Measurements from ENCODE around the gene PBXIP1. TPM values are rescaled to one million over a fixed set of nuclear protein-coding genes. Genes with fewer than 3 reads are reported as not detected.

PBXIP1 gene
- total RNA-seq, 2 donors from 2014 or later = 81.4 to 101 TPM

GRCh38 chr1:155000411-155000725 is 44.5 kb upstream of the PBXIP1 start:
- Histone ChIP-seq H3K4me1 (peaks cover 0 to 35% of the 10 kb centered on the region in 2 donors), H3K4me3 (peak overlapping the region; percentile 87 to 92), H3K9me3 (no peaks in the 10 kb centered on the region), H3K36me3 (no peaks in the 10 kb centered on the region), H3K27me3 (no peaks in the 10 kb centered on the region), H3K27ac (peak overlapping the region; percentile 98 to 99)
- TF ChIP-seq CTCF (IDR thresholded peaks at IDR 0.05) = no peak
- no peak for DNase-seq (ENCODE audit: low spot score)

GRCh38 chr1:154999571-155000410 is 43.9 kb upstream of the PBXIP1 start:
- H3K27ac ChIP-seq = peak overlapping the region; percentile 98 to 99
- no peaks in the 10 kb centered on the region for H3K27me3 ChIP-seq
- H3K36me3 ChIP-seq = no peaks in the 10 kb centered on the region
- TF ChIP-seq CTCF (IDR thresholded peaks at IDR 0.05) = no peak
- no peaks in the 10 kb centered on the region for H3K9me3 ChIP-seq
- H3K4me3 ChIP-seq = peak overlapping the region; percentile 87 to 92
- DNase-seq (ENCODE audit: low spot score) = no peak
- H3K4me1 ChIP-seq = peaks cover 0 to 30% of the 10 kb centered on the region in 2 donors

- peak overlapping the region; percentile 98 to 99 for H3K27ac ChIP-seq
- peaks cover 0 to 22% of the 10 kb centered on the region in 2 donors for H3K4me1 ChIP-seq
- DNase-seq (ENCODE audit: low spot score) = no peak
- no peaks in the 10 kb centered on the region for H3K9me3 ChIP-seq
- no peaks in the 10 kb centered on the region for H3K27me3 ChIP-seq
- peak overlapping the region; percentile 87 to 92 for H3K4me3 ChIP-seq
- TF ChIP-seq CTCF (IDR thresholded peaks at IDR 0.05) = peak; percentile 75 to 82
- no peaks in the 10 kb centered on the region for H3K36me3 ChIP-seq
Measured at GRCh38 chr1:154998818-154999570, 43.1 kb upstream of the PBXIP1 start.

- Histone ChIP-seq H3K36me3 (no peaks in the 10 kb centered on the region), H3K27ac (peak overlapping the region in 1 of 2 donors; percentile 98), H3K4me1 (peaks cover 0 to 19% of the 10 kb centered on the region in 2 donors), H3K4me3 (no peak overlapping the region), H3K9me3 (no peaks in the 10 kb centered on the region), H3K27me3 (no peaks in the 10 kb centered on the region)
- TF ChIP-seq CTCF (IDR thresholded peaks at IDR 0.05) = no peak
- no peak for DNase-seq (ENCODE audit: low spot score)
Measured at GRCh38 chr1:154998201-154998780, 42.4 kb upstream of the PBXIP1 start.

GRCh38 chr1:154996966-154997701 is 41.2 kb upstream of the PBXIP1 start:
- Histone ChIP-seq H3K27ac (no peak overlapping the region), H3K9me3 (no peaks in the 10 kb centered on the region), H3K4me1 (peaks cover 0 to 19% of the 10 kb centered on the region in 2 donors), H3K36me3 (no peaks in the 10 kb centered on the region), H3K27me3 (no peaks in the 10 kb centered on the region), H3K4me3 (no peak overlapping the region)
- no peak for TF ChIP-seq CTCF (IDR thresholded peaks at IDR 0.05)
- DNase-seq (ENCODE audit: low spot score) = no peak
